GM08714 (cell line): ENCODE data around the gene CD24.
"Not testable (repeated sequence)": the region's sequence is repeated elsewhere in the genome, so short reads cannot be mapped to it uniquely, and the experiment has no call there.

ENCODE experiments used
- H3K4me3 ChIP-seq: fragments of 200-500 bp; sonication (Bioruptor generic); 2 replicates; pipeline ENCODE4 v1.5.1; 2014; ENCODE audit warnings: mild to moderate bottlenecking, low read length, inconsistent platforms
- ZNF274 ChIP-seq: IDR thresholded peaks from 2 replicates; pipeline ENCODE4 v1.6.1; 2012; ENCODE audit warnings: mild to moderate bottlenecking, low read depth, low read length

The CD24 gene

GRCh38 chr6:106974999-106975737 lies 639 bp upstream of the CD24 start:
- no peak for TF ChIP-seq ZNF274
- peak overlapping the region; percentile 89 for H3K4me3 ChIP-seq

GRCh38 chr6:106973836-106974335 lies 643 bp downstream of the CD24 start:
- no peak for TF ChIP-seq ZNF274
- H3K4me3 ChIP-seq: peak overlapping the region; percentile 41; the same call in 1 of the 2 replicates

- no peak for TF ChIP-seq ZNF274
- H3K4me3 ChIP-seq: peak overlapping the region; percentile 41; the same call in 1 of the 2 replicates
Observed at GRCh38 chr6:106973018-106973835, 1.3 kb downstream of the CD24 start.

- no peak overlapping the region; the same call in 1 of the 2 replicates for H3K4me3 ChIP-seq
- TF ChIP-seq ZNF274: no peak
Observed at GRCh38 chr6:106972500-106972899, 2.0 kb downstream of the CD24 start.

GRCh38 chr6:106970769-106971168 lies 3.8 kb downstream of the CD24 start:
- not testable (repeated sequence) for H3K4me3 ChIP-seq

GRCh38 chr6:106967936-106968555 lies 6.5 kb downstream of the CD24 start:
- TF ChIP-seq ZNF274: no peak

GRCh38 chr6:106966671-106967640 lies 7.6 kb downstream of the CD24 start:
- no peak overlapping the region for H3K4me3 ChIP-seq
- TF ChIP-seq ZNF274: no peak

More at GRCh38 chr6:106967936-106968555, 6.5 kb downstream of the CD24 start:
- no peak overlapping the region for H3K4me3 ChIP-seq

- H3K4me3 ChIP-seq: no peak overlapping the region
- no peak for TF ChIP-seq ZNF274
Observed at GRCh38 chr6:106966229-106966628, 8.3 kb downstream of the CD24 start.

- no peak for TF ChIP-seq ZNF274
- no peak overlapping the region for H3K4me3 ChIP-seq
Observed at GRCh38 chr6:106964954-106965353, 9.6 kb downstream of the CD24 start.

- no peak for TF ChIP-seq ZNF274
- H3K4me3 ChIP-seq: no peak overlapping the region
Observed at GRCh38 chr6:106964099-106964498, 10.4 kb downstream of the CD24 start.

GRCh38 chr6:106963544-106963943 lies 11.0 kb downstream of the CD24 start:
- no peak overlapping the region for H3K4me3 ChIP-seq
- TF ChIP-seq ZNF274: no peak

GRCh38 chr6:106961801-106962200 lies 12.7 kb downstream of the CD24 start:
- TF ChIP-seq ZNF274: no peak
- no peak overlapping the region for H3K4me3 ChIP-seq

- no peak for TF ChIP-seq ZNF274
- no peak overlapping the region for H3K4me3 ChIP-seq
Observed at GRCh38 chr6:106961136-106961535, 13.4 kb downstream of the CD24 start.

- no peak for TF ChIP-seq ZNF274
- no peak overlapping the region for H3K4me3 ChIP-seq
Observed at GRCh38 chr6:106959985-106960384, 14.5 kb downstream of the CD24 start.
